ENCODE measurements around the gene PDE8B. TPM values are rescaled to one million over a fixed set of nuclear protein-coding genes. Genes with fewer than 3 reads are reported as not detected.

PDE8B gene
- total RNA-seq, 1 experiment from 2014 or later: 0.86 TPM

DNA sequence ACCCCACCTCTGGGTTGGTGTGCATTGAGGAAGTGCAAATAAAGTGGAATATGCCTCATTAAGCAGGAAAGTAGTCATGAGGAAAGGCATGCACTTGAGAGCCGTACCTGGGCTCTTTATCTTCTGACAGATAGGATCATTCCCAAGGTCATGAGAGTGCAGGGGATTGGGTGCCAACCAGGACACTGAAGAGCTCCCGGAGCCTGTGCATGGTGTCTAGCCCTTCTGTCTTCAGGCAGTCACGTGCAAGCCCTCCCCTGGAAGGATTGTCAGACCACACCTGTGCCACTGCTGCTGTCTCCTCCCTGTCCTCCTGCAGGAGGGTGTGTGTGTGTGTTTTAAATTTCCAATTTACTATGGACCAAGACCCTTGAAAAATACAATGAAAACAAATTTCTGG is 69.6 kb downstream of the PDE8B start:
- TF ChIP-seq, protein P1, sequence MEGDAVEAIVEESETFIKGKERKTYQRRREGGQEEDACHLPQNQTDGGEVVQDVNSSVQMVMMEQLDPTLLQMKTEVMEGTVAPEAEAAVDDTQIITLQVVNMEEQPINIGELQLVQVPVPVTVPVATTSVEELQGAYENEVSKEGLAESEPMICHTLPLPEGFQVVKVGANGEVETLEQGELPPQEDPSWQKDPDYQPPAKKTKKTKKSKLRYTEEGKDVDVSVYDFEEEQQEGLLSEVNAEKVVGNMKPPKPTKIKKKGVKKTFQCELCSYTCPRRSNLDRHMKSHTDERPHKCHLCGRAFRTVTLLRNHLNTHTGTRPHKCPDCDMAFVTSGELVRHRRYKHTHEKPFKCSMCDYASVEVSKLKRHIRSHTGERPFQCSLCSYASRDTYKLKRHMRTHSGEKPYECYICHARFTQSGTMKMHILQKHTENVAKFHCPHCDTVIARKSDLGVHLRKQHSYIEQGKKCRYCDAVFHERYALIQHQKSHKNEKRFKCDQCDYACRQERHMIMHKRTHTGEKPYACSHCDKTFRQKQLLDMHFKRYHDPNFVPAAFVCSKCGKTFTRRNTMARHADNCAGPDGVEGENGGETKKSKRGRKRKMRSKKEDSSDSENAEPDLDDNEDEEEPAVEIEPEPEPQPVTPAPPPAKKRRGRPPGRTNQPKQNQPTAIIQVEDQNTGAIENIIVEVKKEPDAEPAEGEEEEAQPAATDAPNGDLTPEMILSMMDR (IDR thresholded peaks at IDR 0.05; ENCODE audit: insufficient read depth in 1 of 2, low read depth in 1 of 2, low read length in 1 of 2, severe bottlenecking in 1 of 2, unreplicated experiment in 1 of 2): no peak
- H3K27me3 ChIP-seq (replicated peaks; ENCODE audit: control insufficient read depth, insufficient read depth, low read length): no peaks in the 10 kb centered on the region

GRCh38 chr5:77281969-77282336 is 71.5 kb downstream of the PDE8B start:
- intact Hi-C loops (cut with micrococcal nuclease; ENCODE audit: unreplicated experiment): no loop called here
- Mint-ChIP-seq H3K4me1 (ENCODE audit: low read depth, unreplicated experiment) (peaks cover 13% of the 10 kb centered on the region), H3K27ac (ENCODE audit: unreplicated experiment) (no peak overlapping the region), H3K36me3 (ENCODE audit: insufficient read depth, unreplicated experiment) (no peaks in the 10 kb centered on the region), H3K27me3 (ENCODE audit: insufficient read depth, unreplicated experiment) (no peaks in the 10 kb centered on the region), H3K9me3 (ENCODE audit: unreplicated experiment) (no peaks in the 10 kb centered on the region), H3K4me3 (ENCODE audit: unreplicated experiment) (no peak overlapping the region)
- Histone ChIP-seq H3K27me3 (replicated peaks; ENCODE audit: control insufficient read depth, insufficient read depth, low read length) (no peaks in the 10 kb centered on the region), H3K4me3 (ENCODE audit: low read depth, low read length) (no peak overlapping the region), H3K9me3 (no peaks in the 10 kb centered on the region), H3K36me3 (ENCODE audit: control insufficient read depth, insufficient read depth, low read length) (no peaks in the 10 kb centered on the region), H3K4me1 (no peaks in the 10 kb centered on the region)
- TF ChIP-seq, protein P1 (IDR thresholded peaks at IDR 0.05; ENCODE audit: insufficient read depth in 1 of 2, low read depth in 1 of 2, low read length in 1 of 2, severe bottlenecking in 1 of 2, unreplicated experiment in 1 of 2): no peak
- BruUV-seq (replicated peaks): no TSS peak
- no peak for DNase-seq
- ChIA-PET CTCF (interaction anchor here (0.5 kb wide), 1 partner anchor 144 kb away, joined by 3 read pairs; no protein-coding TSS in a partner anchor), POLR2A (no interaction called here)

More for the DNA sequence above, 69.6 kb downstream of the PDE8B start:
- no peaks in the 10 kb centered on the region for H3K4me1 ChIP-seq
- H3K36me3 Mint-ChIP-seq (ENCODE audit: insufficient read depth, unreplicated experiment): no peaks in the 10 kb centered on the region
- H3K4me1 Mint-ChIP-seq (ENCODE audit: low read depth, unreplicated experiment): peaks cover 4% of the 10 kb centered on the region
- no peak for DNase-seq
- H3K4me3 Mint-ChIP-seq (ENCODE audit: unreplicated experiment): no peak overlapping the region
- no peaks in the 10 kb centered on the region for H3K36me3 ChIP-seq (ENCODE audit: control insufficient read depth, insufficient read depth, low read length)
- H3K27ac Mint-ChIP-seq (ENCODE audit: unreplicated experiment): no peak overlapping the region
- no TSS peak for BruUV-seq (replicated peaks)
- intact Hi-C loops (cut with micrococcal nuclease; ENCODE audit: unreplicated experiment): no loop called here
- ChIA-PET CTCF (no interaction called here), POLR2A (no interaction called here)
- H3K4me3 ChIP-seq (ENCODE audit: low read depth, low read length): no peak overlapping the region
- H3K9me3 ChIP-seq: no peaks in the 10 kb centered on the region
- H3K27me3 Mint-ChIP-seq (ENCODE audit: insufficient read depth, unreplicated experiment): no peaks in the 10 kb centered on the region
- no peaks in the 10 kb centered on the region for H3K9me3 Mint-ChIP-seq (ENCODE audit: unreplicated experiment)

GRCh38 chr5:77282337-77283027 is 72.0 kb downstream of the PDE8B start:
- no TSS peak for BruUV-seq (replicated peaks)
- Mint-ChIP-seq H3K27me3 (ENCODE audit: insufficient read depth, unreplicated experiment) (peaks cover 1% of the 10 kb centered on the region), H3K27ac (ENCODE audit: unreplicated experiment) (no peak overlapping the region), H3K4me3 (ENCODE audit: unreplicated experiment) (no peak overlapping the region), H3K36me3 (ENCODE audit: insufficient read depth, unreplicated experiment) (no peaks in the 10 kb centered on the region), H3K9me3 (ENCODE audit: unreplicated experiment) (no peaks in the 10 kb centered on the region), H3K4me1 (ENCODE audit: low read depth, unreplicated experiment) (peaks cover 13% of the 10 kb centered on the region)
- intact Hi-C loops (cut with micrococcal nuclease; ENCODE audit: unreplicated experiment): no loop called here
- H3K36me3 ChIP-seq (ENCODE audit: control insufficient read depth, insufficient read depth, low read length): no peaks in the 10 kb centered on the region
- ChIA-PET POLR2A (no interaction called here), CTCF (interaction anchor here (0.5 kb wide), 1 partner anchor 144 kb away, joined by 3 read pairs; no protein-coding TSS in a partner anchor)
- H3K9me3 ChIP-seq: no peaks in the 10 kb centered on the region
- no peaks in the 10 kb centered on the region for H3K4me1 ChIP-seq
- no peak for DNase-seq
- TF ChIP-seq, protein P1 (IDR thresholded peaks at IDR 0.05; ENCODE audit: insufficient read depth in 1 of 2, low read depth in 1 of 2, low read length in 1 of 2, severe bottlenecking in 1 of 2, unreplicated experiment in 1 of 2): peak in 1 of 2 experiments; percentile 7
- no peaks in the 10 kb centered on the region for H3K27me3 ChIP-seq (replicated peaks; ENCODE audit: control insufficient read depth, insufficient read depth, low read length)
- H3K4me3 ChIP-seq (ENCODE audit: low read depth, low read length): no peak overlapping the region

All from Caco-2 (cell line).